ENCODE data around the gene STING1. TPM values are rescaled to one million over a fixed set of nuclear protein-coding genes. Genes with fewer than 3 reads are reported as not detected.
"Not testable (repeated sequence)": the region's sequence is repeated elsewhere in the genome, so short reads cannot be mapped to it uniquely, and the experiment has no call there.

STING1 gene
- total RNA-seq, 1 experiment from 2014 or later = 22.8 TPM

- no peaks in the 10 kb centered on the region for H3K4me1 ChIP-seq (ENCODE audit: control insufficient read depth, insufficient read depth, low read length)
- H3K27me3 ChIP-seq (ENCODE audit: control insufficient read depth, insufficient read depth, low read length) = no peaks in the 10 kb centered on the region; the same call in 1 of the 2 replicates
- intact Hi-C loops (cut with micrococcal nuclease; ENCODE audit: unreplicated experiment) (no loop called here), in situ Hi-C loops (cut with HindIII; ENCODE audit: low pct_unique_long_range_greater_than_20kb, low sequenced_read_pairs) (no loop called here)
- H3K27ac ChIP-seq (ENCODE audit: low read length) = no peak overlapping the region
- ChIA-PET POLR2A (no interaction called here), CTCF (interaction anchor here (0.5 kb wide), 1 partner anchor 1101 kb away, joined by 3 read pairs; no protein-coding TSS in a partner anchor)
- no peaks in the 10 kb centered on the region for H3K9me3 ChIP-seq (ENCODE audit: control insufficient read depth, insufficient read depth, low read depth, low read length)
- no peak overlapping the region for H3K4me3 ChIP-seq (ENCODE audit: low read depth in 2 of 2, low read length in 2 of 2)
- no peaks in the 10 kb centered on the region for H3K36me3 ChIP-seq (ENCODE audit: control insufficient read depth, insufficient read depth, low read length)
- no peak for TF ChIP-seq SIN3A (IDR thresholded peaks at IDR 0.05; ENCODE audit: borderline replicate concordance, insufficient read depth, low read depth, low read length)
- no peak for TF ChIP-seq TCF7L2 (IDR thresholded peaks at IDR 0.05; ENCODE audit: low read depth, low read length)
- ATAC-seq = no peak
- no peak for DNase-seq (ENCODE audit: low read depth, low spot score)
- BruUV-seq (replicated peaks) = no TSS peak
These were observed 38.6 kb downstream of the STING1 start for GRCh38 chr5:139443831-139444453.

GRCh38 chr5:139440416-139440815, 42.1 kb downstream of the STING1 start:
- DNase-seq (ENCODE audit: low read depth, low spot score); H3K36me3 ChIP-seq (ENCODE audit: control insufficient read depth, insufficient read depth, low read length); H3K27ac ChIP-seq (ENCODE audit: low read length); intact Hi-C loops (cut with micrococcal nuclease; ENCODE audit: unreplicated experiment); BruUV-seq (replicated peaks); POLR2A ChIA-PET; H3K9me3 ChIP-seq (ENCODE audit: control insufficient read depth, insufficient read depth, low read depth, low read length); H3K27me3 ChIP-seq (ENCODE audit: control insufficient read depth, insufficient read depth, low read length); H3K4me3 ChIP-seq (ENCODE audit: low read depth in 2 of 2, low read length in 2 of 2); H3K4me1 ChIP-seq (ENCODE audit: control insufficient read depth, insufficient read depth, low read length); CTCF ChIA-PET; ATAC-seq; in situ Hi-C loops (cut with HindIII; ENCODE audit: low pct_unique_long_range_greater_than_20kb, low sequenced_read_pairs): not testable (repeated sequence)

GRCh38 chr5:139439013-139439903, 43.3 kb downstream of the STING1 start, which contains the start of gene DNAJC18:
TSS of gene DNAJC18 (minus strand) at chr5:139439525. CDS start at chr5:139439445, 80 bp downstream.
- no peak for TF ChIP-seq POLR2AphosphoS5 (IDR thresholded peaks at IDR 0.05; ENCODE audit: low read depth, low read length)
- TF ChIP-seq REST (IDR thresholded peaks at IDR 0.05; ENCODE audit: insufficient read depth in 1 of 2, low read depth in 2 of 2, low read length in 1 of 2) = no peak
- TF ChIP-seq TCF7L2 (IDR thresholded peaks at IDR 0.05; ENCODE audit: low read depth, low read length) = no peak
- no peak for TF ChIP-seq SIN3A (IDR thresholded peaks at IDR 0.05; ENCODE audit: borderline replicate concordance, insufficient read depth, low read depth, low read length)
- TF ChIP-seq CTCF (IDR thresholded peaks at IDR 0.05) = no peak
- H3K4me1 ChIP-seq (ENCODE audit: control insufficient read depth, insufficient read depth, low read length) = peaks cover 3% of the 10 kb centered on the region; the same call in 1 of the 2 replicates
- in situ Hi-C loops (cut with HindIII; ENCODE audit: low pct_unique_long_range_greater_than_20kb, low sequenced_read_pairs) (no loop called here), intact Hi-C loops (cut with micrococcal nuclease; ENCODE audit: unreplicated experiment) (no loop called here)
- no TSS peak for BruUV-seq (replicated peaks)
- CTCF ChIA-PET = interaction anchor here (0.6 kb wide), 2 partner anchors 93 to 860 kb away, joined by 8 to 9 read pairs; no protein-coding TSS in a partner anchor
- no peaks in the 10 kb centered on the region for H3K36me3 ChIP-seq (ENCODE audit: control insufficient read depth, insufficient read depth, low read length)
- H3K27me3 ChIP-seq (ENCODE audit: control insufficient read depth, insufficient read depth, low read length) = no peaks in the 10 kb centered on the region; the same call in 1 of the 2 replicates
- peak; percentile 46 for DNase-seq (ENCODE audit: low read depth, low spot score)
- POLR2A ChIA-PET = interaction anchor here (0.6 kb wide), 1 partner anchor 173 kb away, joined by 8 read pairs; no protein-coding TSS in a partner anchor
- H3K27ac ChIP-seq (ENCODE audit: low read length) = peak within 1 kb of the TSS; percentile 79
- peak within 1 kb of the TSS; percentile 79 to 94 for H3K4me3 ChIP-seq (ENCODE audit: low read depth in 2 of 2, low read length in 2 of 2)
- peak; percentile 99 for ATAC-seq
- no peaks in the 10 kb centered on the region for H3K9me3 ChIP-seq (ENCODE audit: control insufficient read depth, insufficient read depth, low read depth, low read length)
